SK-N-MC (cell line): Measurements from ENCODE around the gene NENF.

ENCODE experiments used
- EZH2 ChIP-seq: fragments of 200-600 bp; sonication (generic); IDR thresholded peaks from one replicate; pipeline ENCODE4 v1.6.1; 2017; ENCODE audit warnings: antibody characterized with exemption
- POLR2AphosphoS5 ChIP-seq: IDR thresholded peaks from 2 replicates; pipeline ENCODE4 v1.6.1; 2012; ENCODE audit warnings: mild to moderate bottlenecking, low read depth, low read length, borderline replicate concordance

DNA sequence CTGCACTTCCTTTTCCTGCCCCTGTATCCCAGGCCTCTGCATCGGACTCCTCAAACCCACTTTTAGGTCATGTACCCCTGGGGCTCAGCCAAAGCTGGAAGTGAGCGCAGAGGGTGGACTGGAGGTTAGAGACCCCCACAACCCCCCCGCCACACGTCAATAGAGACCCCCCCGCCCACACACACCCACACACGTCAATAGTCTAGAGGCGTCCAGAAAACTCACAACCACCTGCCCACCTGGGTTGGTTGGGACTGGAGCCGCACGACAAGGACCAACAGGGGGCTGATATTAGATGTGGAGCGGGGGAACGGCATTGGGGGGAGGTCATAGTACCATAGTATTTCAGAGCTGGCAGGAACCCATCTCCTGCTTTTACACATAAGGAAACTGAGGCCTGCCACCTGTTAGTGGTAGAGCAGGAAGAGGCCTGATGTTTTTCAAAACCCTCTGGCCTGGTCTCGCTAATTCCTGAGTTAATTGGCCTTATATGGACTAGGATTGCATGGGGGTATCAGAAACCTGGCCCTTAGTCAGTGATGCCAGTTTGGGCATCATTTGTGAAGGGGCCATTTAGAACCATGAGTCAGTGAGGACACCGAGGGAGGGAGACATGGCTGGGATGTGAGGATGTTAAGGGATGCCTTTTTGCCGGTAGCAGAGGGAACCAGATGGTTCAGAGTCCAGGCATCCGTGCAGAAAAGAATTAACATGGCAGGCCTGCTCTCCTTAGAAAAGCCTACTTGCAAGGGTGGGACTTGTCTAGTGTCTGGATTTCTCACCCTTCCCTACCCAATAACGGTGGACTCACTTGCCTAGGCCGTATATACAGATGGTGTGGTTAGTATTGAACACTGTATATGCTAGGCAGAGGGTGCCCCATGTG lies 1.1 kb downstream of the NENF start:
- TF ChIP-seq POLR2AphosphoS5 (no peak), EZH2 (no peak)
